Epithelial cell of proximal tubule (primary cell): Measurements from ENCODE around the gene TMEM203. TPM values are rescaled to one million over a fixed set of nuclear protein-coding genes. Genes with fewer than 3 reads are reported as not detected.

Experiments
- DNase-seq: peaks from one replicate; pipeline ENCODE4 v3.0.0-alpha.2; 2011; ENCODE audit warnings: low read depth
- H3K4me3 ChIP-seq: 2 replicates; pipeline ENCODE4 v1.5.1; 2011; ENCODE audit warnings: low read depth, mild to moderate bottlenecking, low read length
- CTCF ChIP-seq: conservative IDR thresholded peaks from 2 replicates; pipeline ENCODE4 v1.5.1; 2012; ENCODE audit warnings: low read depth, mild to moderate bottlenecking, low read length
- total RNA-seq: library from RNA; depleted of rRNA; stranded (reverse); fragments of >200 nt; gene quantifications from 2 replicates; pipeline ENCODE4 v1.2.3, GENCODE V29; 2015

TMEM203 gene
- 39.4 and 44.9 TPM in 2 replicates for total RNA-seq

GRCh38 chr9:137205126-137206069 lies at the start of gene TMEM203, which contains the start of gene NDOR1:
TMEM203 (minus strand) TSS chr9:137205648; CDS start chr9:137205414, 234 bp downstream.
NDOR1 (plus strand) TSS chr9:137205700; CDS start chr9:137205778, 78 bp downstream.
- DNase-seq = no peak
- TF ChIP-seq CTCF = no peak

GRCh38 chr9:137254624-137255447 lies 49.4 kb upstream of the TMEM203 start, which contains the start of gene NELFB:
NELFB (plus strand) TSS chr9:137255327.
- peak within 1 kb of the TSS; percentile 95 for H3K4me3 ChIP-seq
- DNase-seq = no peak
- no peak for TF ChIP-seq CTCF

More at GRCh38 chr9:137205126-137206069, at the start of gene TMEM203, which contains the start of gene NDOR1:
- H3K4me3 ChIP-seq = peak within 1 kb of the TSS; percentile 97

- H3K4me3 ChIP-seq = peak overlapping the region; percentile 95
- TF ChIP-seq CTCF = no peak
- no peak for DNase-seq
Measured at GRCh38 chr9:137253717-137254623, 48.5 kb upstream of the TMEM203 start.

- no peak for DNase-seq
- no peak for TF ChIP-seq CTCF
- no peak overlapping the region for H3K4me3 ChIP-seq
Measured at GRCh38 chr9:137252555-137253506, 47.4 kb upstream of the TMEM203 start.

GRCh38 chr9:137251490-137252268 lies 46.2 kb upstream of the TMEM203 start:
- TF ChIP-seq CTCF = no peak
- DNase-seq = no peak
- no peak overlapping the region for H3K4me3 ChIP-seq
